Lower leg skin (tissue), 4 donors: ENCODE data around the gene CRACR2A. TPM values are rescaled to one million over a fixed set of nuclear protein-coding genes. Genes with fewer than 3 reads are reported as not detected.

Experiments
- DNase-seq, 2 donors: peaks; one replicate each; pipeline ENCODE4 v3.0.0-alpha.2; 2019; ENCODE audit warnings: low spot score in 2 of 2
- H3K4me3 ChIP-seq: fragments of 200-600 bp; sonication (generic); 2 replicates; pipeline ENCODE4 v1.5.1; 2017; ENCODE audit warnings: mild to moderate bottlenecking, low read depth; ENCODE audit not compliant: poor library complexity, severe bottlenecking
- POLR2A ChIP-seq, 2 donors: fragments of 450-650 bp; IDR thresholded peaks; one replicate each; pipeline ENCODE4 v1.6.1; 2016 to 2017; ENCODE audit warnings: antibody characterized with exemption in 2 of 2, mild to moderate bottlenecking in 1 of 2, moderate library complexity in 1 of 2
- WGBS, 2 donors: methylation state at CpG; one replicate each; pipeline ENCODE4 v1.1.5; 2018; 5-methylcytosine and 5-hydroxymethylcytosine counted together
- intact Hi-C: fragments of 100-400 bp; cut with DNase I; formaldehyde crosslinking; loops from one replicate; pipeline ENCODE4 v1.15.0; 2023; ENCODE audit warnings: low total_unique reads
- total RNA-seq, 4 donors: library from RNA; depleted of rRNA; stranded (reverse); fragments of >200 nt; gene quantifications; one replicate each; pipeline ENCODE4 v1.1.0, GENCODE V29; 2016
- TF ChIP-seq, protein P1 (sequence below), 3 donors: fragments of 450-650 bp; IDR thresholded peaks; one replicate each; pipeline ENCODE4 v1.5.1; 2016; ENCODE audit warnings: antibody characterized with exemption in 3 of 3, mild to moderate bottlenecking in 3 of 3, moderate library complexity in 2 of 3

CRACR2A gene
- total RNA-seq, 4 donors from 2014 or later, result 1.4 to 14.4 (median 6.6) TPM

DNA sequence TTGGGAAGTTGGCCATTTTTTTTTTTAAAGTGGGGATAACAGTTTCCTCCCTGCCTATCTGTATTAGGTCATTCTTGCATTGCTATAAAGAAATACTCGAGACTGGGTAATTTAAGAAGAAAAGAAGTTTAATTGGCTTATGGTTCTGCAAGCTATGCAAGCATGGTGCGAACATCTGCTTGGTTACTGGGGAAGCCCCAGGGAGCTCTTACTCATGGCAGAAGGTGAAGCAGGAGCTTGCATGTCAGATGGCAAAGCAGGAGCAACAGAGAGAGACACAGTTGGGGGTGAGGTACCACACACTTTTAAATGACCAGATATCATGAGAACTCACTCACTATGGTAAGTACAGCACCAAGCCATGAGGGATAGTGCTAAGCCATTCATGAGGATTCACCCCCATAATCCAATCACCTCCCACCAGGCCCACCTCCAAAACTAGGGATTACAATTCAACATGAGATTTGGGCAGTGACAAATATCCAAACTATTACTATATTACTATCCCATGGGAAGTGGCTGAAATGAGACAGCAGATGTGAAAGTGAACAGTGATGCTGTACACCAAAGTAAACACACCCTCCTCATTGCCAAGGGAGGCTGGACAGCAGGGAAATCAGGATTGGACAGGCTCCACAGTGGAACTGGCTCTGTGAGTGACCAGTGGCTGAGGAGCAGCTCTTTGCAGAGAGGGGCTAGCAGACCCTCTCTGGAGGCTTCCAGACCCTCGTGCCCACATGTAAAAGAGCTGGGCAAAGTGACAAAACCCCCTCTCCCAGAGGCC is 40.5 kb downstream of the CRACR2A start:
- no peak for TF ChIP-seq POLR2A (IDR thresholded peaks at IDR 0.05)
- TF ChIP-seq, protein P1, sequence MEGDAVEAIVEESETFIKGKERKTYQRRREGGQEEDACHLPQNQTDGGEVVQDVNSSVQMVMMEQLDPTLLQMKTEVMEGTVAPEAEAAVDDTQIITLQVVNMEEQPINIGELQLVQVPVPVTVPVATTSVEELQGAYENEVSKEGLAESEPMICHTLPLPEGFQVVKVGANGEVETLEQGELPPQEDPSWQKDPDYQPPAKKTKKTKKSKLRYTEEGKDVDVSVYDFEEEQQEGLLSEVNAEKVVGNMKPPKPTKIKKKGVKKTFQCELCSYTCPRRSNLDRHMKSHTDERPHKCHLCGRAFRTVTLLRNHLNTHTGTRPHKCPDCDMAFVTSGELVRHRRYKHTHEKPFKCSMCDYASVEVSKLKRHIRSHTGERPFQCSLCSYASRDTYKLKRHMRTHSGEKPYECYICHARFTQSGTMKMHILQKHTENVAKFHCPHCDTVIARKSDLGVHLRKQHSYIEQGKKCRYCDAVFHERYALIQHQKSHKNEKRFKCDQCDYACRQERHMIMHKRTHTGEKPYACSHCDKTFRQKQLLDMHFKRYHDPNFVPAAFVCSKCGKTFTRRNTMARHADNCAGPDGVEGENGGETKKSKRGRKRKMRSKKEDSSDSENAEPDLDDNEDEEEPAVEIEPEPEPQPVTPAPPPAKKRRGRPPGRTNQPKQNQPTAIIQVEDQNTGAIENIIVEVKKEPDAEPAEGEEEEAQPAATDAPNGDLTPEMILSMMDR (IDR thresholded peaks at IDR 0.05), result no peak
- no peak for DNase-seq
- 70 to 83% methylated on average over 3 of the region's 3 CpGs for WGBS, 2 donors
- H3K4me3 ChIP-seq, result no peak overlapping the region
- intact Hi-C loops, result no loop called here

DNA sequence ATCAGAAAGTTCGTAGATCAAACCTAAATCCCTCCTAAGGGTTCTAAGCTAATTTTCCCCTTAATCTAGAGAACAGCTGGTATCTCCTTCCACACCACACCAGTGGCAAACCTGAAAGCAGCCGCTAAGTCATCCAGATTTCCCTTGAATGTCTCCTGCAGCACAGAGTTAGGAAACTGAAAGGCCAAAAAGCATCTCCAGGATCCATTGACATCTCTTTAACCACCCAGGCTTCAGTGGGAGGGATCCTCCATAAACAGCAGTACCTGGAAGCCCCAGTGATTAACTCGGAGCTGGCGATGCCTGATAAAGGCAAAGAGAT is 47.6 kb downstream of the CRACR2A start:
- intact Hi-C loops, result no loop called here
- DNase-seq, result no peak
- H3K4me3 ChIP-seq, result no peak overlapping the region
- 81 to 89% methylated on average over 4 of the region's 4 CpGs for WGBS, 2 donors
- TF ChIP-seq POLR2A (IDR thresholded peaks at IDR 0.05), result no peak
- TF ChIP-seq, protein P1 (IDR thresholded peaks at IDR 0.05), result no peak

DNA sequence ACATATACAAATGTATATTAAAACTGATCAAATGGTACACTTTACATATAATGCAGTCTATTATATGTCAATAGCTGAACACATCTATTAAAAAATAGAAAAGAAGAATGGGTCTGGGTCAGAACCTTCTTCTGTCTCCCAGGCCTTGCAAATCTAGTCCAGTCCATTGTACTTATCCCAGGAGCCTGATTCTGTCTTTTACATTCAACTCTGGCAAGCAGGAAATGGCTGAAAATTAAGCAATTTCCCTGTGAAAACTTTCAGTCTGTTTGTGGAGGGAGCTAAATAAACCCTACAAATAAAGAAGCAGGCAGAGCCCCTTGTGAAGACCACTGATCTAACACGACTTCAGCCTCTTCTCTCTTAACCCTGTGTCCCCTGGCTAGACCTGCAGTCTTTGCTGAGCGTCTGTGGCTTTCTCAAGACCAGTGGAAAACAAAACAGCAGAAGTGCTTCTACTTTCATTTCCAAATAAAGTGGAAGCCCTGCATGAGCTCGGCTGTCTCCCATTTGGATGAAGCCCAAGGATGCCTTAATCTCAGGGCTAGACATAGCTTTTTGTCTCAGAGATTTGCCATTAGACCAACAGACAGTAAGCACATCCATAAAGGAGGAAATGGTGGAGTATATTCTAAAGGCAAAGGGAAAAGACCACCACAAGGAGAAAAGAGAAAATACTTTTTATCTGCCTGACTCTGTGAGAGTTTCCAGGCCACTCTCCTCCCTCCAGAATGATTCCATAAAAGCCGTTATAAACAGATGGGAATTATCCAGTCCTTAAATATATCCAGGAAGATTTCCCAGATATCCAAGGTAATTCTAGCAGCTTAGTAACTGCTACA is 48.2 kb downstream of the CRACR2A start:
- no peak for TF ChIP-seq POLR2A (IDR thresholded peaks at IDR 0.05)
- TF ChIP-seq, protein P1 (IDR thresholded peaks at IDR 0.05), result no peak
- intact Hi-C loops, result no loop called here
- WGBS, 2 donors, result 32 to 50% methylated on average over 4 of the region's 4 CpGs
- no peak for DNase-seq
- H3K4me3 ChIP-seq, result no peak overlapping the region

DNA sequence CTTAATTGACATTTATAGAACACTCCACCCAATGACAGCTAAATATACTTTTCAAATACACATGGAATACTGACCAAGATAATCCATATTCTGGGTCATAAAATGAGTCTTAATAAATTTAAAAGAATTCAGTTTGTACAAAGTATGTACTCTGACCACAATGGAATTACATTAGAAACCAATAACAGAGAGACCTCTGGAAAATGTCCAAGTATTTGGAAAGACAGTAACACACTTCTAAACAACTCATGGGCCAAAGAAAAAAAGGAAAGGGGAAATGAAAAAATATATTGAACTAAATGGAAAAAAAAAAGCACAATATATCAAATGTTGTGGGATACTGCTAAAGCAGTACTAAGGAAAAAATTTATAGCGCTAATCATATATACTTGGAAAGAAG is 52.0 kb downstream of the CRACR2A start:
- no peak for DNase-seq
- no peak overlapping the region for H3K4me3 ChIP-seq
- intact Hi-C loops, result no loop called here
- 100% methylated on average over 1 of the region's 1 CpG for WGBS, 2 donors
- TF ChIP-seq, protein P1 (IDR thresholded peaks at IDR 0.05), result no peak
- TF ChIP-seq POLR2A (IDR thresholded peaks at IDR 0.05), result no peak

DNA sequence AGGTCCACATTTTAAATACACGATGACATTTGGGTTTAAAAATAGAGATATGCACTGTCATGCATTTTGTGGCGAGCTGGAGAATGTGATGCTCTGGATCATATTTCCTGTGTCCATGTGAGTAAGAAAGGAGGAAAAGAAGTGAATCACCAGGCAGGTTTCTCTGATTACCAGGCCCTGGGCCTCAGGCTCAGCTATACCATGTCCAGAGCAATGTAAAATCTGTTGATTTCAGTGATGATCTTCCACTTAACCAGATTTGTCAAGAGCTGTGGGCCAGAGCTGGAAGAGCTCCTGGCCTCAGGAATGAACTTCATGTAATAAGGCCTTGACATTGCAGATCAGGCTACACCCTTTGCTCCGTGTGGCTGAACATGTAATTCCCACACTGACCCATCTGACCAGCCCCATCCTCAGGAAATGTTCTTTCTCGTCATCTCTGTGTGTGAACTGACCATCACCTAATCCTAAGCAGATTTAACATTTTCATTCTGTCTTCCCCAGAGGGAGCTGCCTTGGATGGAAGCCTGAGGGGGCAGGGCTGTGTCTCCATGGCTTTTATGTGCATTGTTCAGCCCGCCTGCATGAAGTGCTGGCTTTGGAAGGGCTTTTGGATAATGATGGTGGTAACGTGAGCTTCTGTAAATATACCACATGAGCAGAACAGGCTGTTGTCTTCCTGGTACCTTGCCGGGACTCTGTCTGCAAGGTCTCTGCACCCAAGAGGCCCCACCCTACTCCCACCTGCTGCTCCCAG is 54.5 kb downstream of the CRACR2A start:
- 49 to 53% methylated on average over 7 of the region's 7 CpGs for WGBS, 2 donors
- TF ChIP-seq, protein P1 (IDR thresholded peaks at IDR 0.05), result no peak
- no peak for TF ChIP-seq POLR2A (IDR thresholded peaks at IDR 0.05)
- intact Hi-C loops, result no loop called here
- no peak for DNase-seq
- H3K4me3 ChIP-seq, result no peak overlapping the region
